ENCODE measurements around the gene NOS1AP. TPM values are rescaled to one million over a fixed set of nuclear protein-coding genes. Genes with fewer than 3 reads are reported as not detected.

NOS1AP gene
- total RNA-seq, 1 experiment from 2014 or later: 9.9 TPM

- TF ChIP-seq CTCF (IDR thresholded peaks at IDR 0.05; ENCODE audit: unreplicated experiment): no peak
- no peaks in the 10 kb centered on the region for H3K9me3 Mint-ChIP-seq (ENCODE audit: low read depth, unreplicated experiment)
- CTCF ChIA-PET: no interaction called here
- no peaks in the 10 kb centered on the region for H3K36me3 Mint-ChIP-seq (ENCODE audit: insufficient read depth, unreplicated experiment)
- H3K27me3 Mint-ChIP-seq (ENCODE audit: unreplicated experiment): no peaks in the 10 kb centered on the region
- peak overlapping the region; percentile 78 for H3K27ac Mint-ChIP-seq (ENCODE audit: unreplicated experiment)
- H3K4me3 Mint-ChIP-seq (ENCODE audit: low read depth, unreplicated experiment): no peak overlapping the region
- H3K4me1 Mint-ChIP-seq (ENCODE audit: low read depth, unreplicated experiment): peaks cover 19% of the 10 kb centered on the region
- no TSS peak for BruUV-seq (replicated peaks)
- intact Hi-C loops (cut with micrococcal nuclease; ENCODE audit: unreplicated experiment): no loop called here
- no peak for DNase-seq
These were observed 223.7 kb downstream of the NOS1AP start for GRCh38 chr1:162293073-162293692.

- DNase-seq: no peak
- H3K36me3 Mint-ChIP-seq (ENCODE audit: insufficient read depth, unreplicated experiment): no peaks in the 10 kb centered on the region
- intact Hi-C loops (cut with micrococcal nuclease; ENCODE audit: unreplicated experiment): no loop called here
- no peak for TF ChIP-seq CTCF (IDR thresholded peaks at IDR 0.05; ENCODE audit: unreplicated experiment)
- no peaks in the 10 kb centered on the region for H3K9me3 Mint-ChIP-seq (ENCODE audit: low read depth, unreplicated experiment)
- no peak overlapping the region for H3K4me3 Mint-ChIP-seq (ENCODE audit: low read depth, unreplicated experiment)
- H3K27ac Mint-ChIP-seq (ENCODE audit: unreplicated experiment): peak overlapping the region; percentile 2
- no peaks in the 10 kb centered on the region for H3K27me3 Mint-ChIP-seq (ENCODE audit: unreplicated experiment)
- H3K4me1 Mint-ChIP-seq (ENCODE audit: low read depth, unreplicated experiment): peaks cover 19% of the 10 kb centered on the region
- CTCF ChIA-PET: no interaction called here
- no TSS peak for BruUV-seq (replicated peaks)
These were observed 224.5 kb downstream of the NOS1AP start for GRCh38 chr1:162294015-162294414.

GRCh38 chr1:162297208-162297607, 227.7 kb downstream of the NOS1AP start:
- H3K9me3 Mint-ChIP-seq (ENCODE audit: low read depth, unreplicated experiment): peaks cover 2% of the 10 kb centered on the region
- no peak overlapping the region for H3K27ac Mint-ChIP-seq (ENCODE audit: unreplicated experiment)
- peaks cover 18% of the 10 kb centered on the region for H3K4me1 Mint-ChIP-seq (ENCODE audit: low read depth, unreplicated experiment)
- no peak for TF ChIP-seq CTCF (IDR thresholded peaks at IDR 0.05; ENCODE audit: unreplicated experiment)
- CTCF ChIA-PET: no interaction called here
- DNase-seq: no peak
- no TSS peak for BruUV-seq (replicated peaks)
- intact Hi-C loops (cut with micrococcal nuclease; ENCODE audit: unreplicated experiment): no loop called here
- H3K4me3 Mint-ChIP-seq (ENCODE audit: low read depth, unreplicated experiment): no peak overlapping the region
- H3K27me3 Mint-ChIP-seq (ENCODE audit: unreplicated experiment): no peaks in the 10 kb centered on the region
- no peaks in the 10 kb centered on the region for H3K36me3 Mint-ChIP-seq (ENCODE audit: insufficient read depth, unreplicated experiment)

GRCh38 chr1:162298266-162298665, 228.8 kb downstream of the NOS1AP start:
- Mint-ChIP-seq H3K27me3 (ENCODE audit: unreplicated experiment) (no peaks in the 10 kb centered on the region), H3K27ac (ENCODE audit: unreplicated experiment) (no peak overlapping the region), H3K4me3 (ENCODE audit: low read depth, unreplicated experiment) (no peak overlapping the region), H3K4me1 (ENCODE audit: low read depth, unreplicated experiment) (peaks cover 17% of the 10 kb centered on the region), H3K9me3 (ENCODE audit: low read depth, unreplicated experiment) (peaks cover 4% of the 10 kb centered on the region), H3K36me3 (ENCODE audit: insufficient read depth, unreplicated experiment) (no peaks in the 10 kb centered on the region)
- no TSS peak for BruUV-seq (replicated peaks)
- intact Hi-C loops (cut with micrococcal nuclease; ENCODE audit: unreplicated experiment): no loop called here
- CTCF ChIA-PET: interaction anchor here (0.7 kb wide), 1 partner anchor 330 kb away, joined by 3 read pairs; no protein-coding TSS in a partner anchor
- TF ChIP-seq CTCF (IDR thresholded peaks at IDR 0.05; ENCODE audit: unreplicated experiment): no peak
- no peak for DNase-seq

All from Calu3 (cell line).